ENCODE measurements around the gene MAPK8IP1. TPM values are rescaled to one million over a fixed set of nuclear protein-coding genes. Genes with fewer than 3 reads are reported as not detected.
A peak's percentile ranks its signal among the peaks of the same experiment; 100 is the strongest.

Gene MAPK8IP1
- total RNA-seq, 1 donor from 2014 or later: 3.7 TPM

GRCh38 chr11:45872651-45873356 is 12.6 kb upstream of the MAPK8IP1 start:
- no peaks in the 10 kb centered on the region for H3K79me2 ChIP-seq (ENCODE audit: low read depth)
- no peak overlapping the region for H3K4me2 ChIP-seq
- H3K36me3 Mint-ChIP-seq: peaks cover 17% of the 10 kb centered on the region
- no peak overlapping the region for H3K4me3 Mint-ChIP-seq
- H3K27ac ChIP-seq: no peak overlapping the region
- H2AFZ ChIP-seq (replicated peaks): no peak overlapping the region
- peaks cover 4% of the 10 kb centered on the region for H3F3A ChIP-seq (ENCODE audit: low read depth)
- H3K4me3 ChIP-seq: no peak overlapping the region
- peaks cover 4% of the 10 kb centered on the region for H3K27me3 Mint-ChIP-seq (ENCODE audit: insufficient read depth, low read depth)
- H3K4me1 ChIP-seq: peaks cover 20% of the 10 kb centered on the region
- no peaks in the 10 kb centered on the region for H3K9me3 Mint-ChIP-seq
- H3K27me3 ChIP-seq: no peaks in the 10 kb centered on the region
- H3K9ac ChIP-seq: no peak overlapping the region
- H4K20me1 ChIP-seq (ENCODE audit: low read depth): no peaks in the 10 kb centered on the region
- no peaks in the 10 kb centered on the region for H3K36me3 ChIP-seq
- no peak overlapping the region for H3K27ac Mint-ChIP-seq
- peak; percentile 82 for TF ChIP-seq CTCF (IDR thresholded peaks at IDR 0.05)
- no peak for TF ChIP-seq EZH2 (IDR thresholded peaks at IDR 0.05)
- no peaks in the 10 kb centered on the region for H3K9me3 ChIP-seq (ENCODE audit: low read depth)
- peak; percentile 89 for DNase-seq (ENCODE audit: low spot score)
- H3K4me1 Mint-ChIP-seq: peaks cover 14% of the 10 kb centered on the region

GRCh38 chr11:45876401-45876800 is 9.1 kb upstream of the MAPK8IP1 start:
- no peaks in the 10 kb centered on the region for H3K9me3 Mint-ChIP-seq
- Histone ChIP-seq H3K79me2 (ENCODE audit: low read depth) (no peaks in the 10 kb centered on the region), H3K4me3 (no peak overlapping the region), H3K4me2 (peak overlapping the region; percentile 38), H3K27ac (no peak overlapping the region), H3K27me3 (no peaks in the 10 kb centered on the region), H3K9ac (no peak overlapping the region), H2AFZ (replicated peaks) (no peak overlapping the region), H3K36me3 (no peaks in the 10 kb centered on the region), H3F3A (ENCODE audit: low read depth) (peaks cover 4% of the 10 kb centered on the region), H3K4me1 (peaks cover 20% of the 10 kb centered on the region), H4K20me1 (ENCODE audit: low read depth) (no peaks in the 10 kb centered on the region), H3K9me3 (ENCODE audit: low read depth) (no peaks in the 10 kb centered on the region)
- H3K4me1 Mint-ChIP-seq: peaks cover 14% of the 10 kb centered on the region
- no peak overlapping the region for H3K4me3 Mint-ChIP-seq
- H3K36me3 Mint-ChIP-seq: peaks cover under 1% of the 10 kb centered on the region
- DNase-seq (ENCODE audit: low spot score): peak; percentile 77
- no peak for TF ChIP-seq EZH2phosphoT487 (IDR thresholded peaks at IDR 0.05)
- TF ChIP-seq CTCF (IDR thresholded peaks at IDR 0.05): no peak
- no peak for TF ChIP-seq EZH2 (IDR thresholded peaks at IDR 0.05)
- no peak overlapping the region for H3K27ac Mint-ChIP-seq
- no peaks in the 10 kb centered on the region for H3K27me3 Mint-ChIP-seq (ENCODE audit: insufficient read depth, low read depth)

GRCh38 chr11:45877221-45877620 is 8.2 kb upstream of the MAPK8IP1 start:
- no peaks in the 10 kb centered on the region for H3K27me3 Mint-ChIP-seq (ENCODE audit: insufficient read depth, low read depth)
- no peaks in the 10 kb centered on the region for H3K79me2 ChIP-seq (ENCODE audit: low read depth)
- H3K9me3 ChIP-seq (ENCODE audit: low read depth): no peaks in the 10 kb centered on the region
- no peak for DNase-seq (ENCODE audit: low spot score)
- peaks cover 20% of the 10 kb centered on the region for H3K4me1 ChIP-seq
- no peaks in the 10 kb centered on the region for H3K27me3 ChIP-seq
- no peak overlapping the region for H3K9ac ChIP-seq
- peak overlapping the region; percentile 38 for H3K4me2 ChIP-seq
- H3K27ac Mint-ChIP-seq: no peak overlapping the region
- peaks cover 14% of the 10 kb centered on the region for H3K4me1 Mint-ChIP-seq
- H3K36me3 ChIP-seq: no peaks in the 10 kb centered on the region
- peaks cover 1% of the 10 kb centered on the region for H3K36me3 Mint-ChIP-seq
- no peaks in the 10 kb centered on the region for H3K9me3 Mint-ChIP-seq
- no peak overlapping the region for H3K27ac ChIP-seq
- no peak overlapping the region for H3K4me3 Mint-ChIP-seq
- TF ChIP-seq EZH2phosphoT487 (IDR thresholded peaks at IDR 0.05) (no peak), EZH2 (IDR thresholded peaks at IDR 0.05) (no peak), CTCF (IDR thresholded peaks at IDR 0.05) (no peak)
- H3F3A ChIP-seq (ENCODE audit: low read depth): peaks cover 4% of the 10 kb centered on the region
- no peak overlapping the region for H3K4me3 ChIP-seq
- no peaks in the 10 kb centered on the region for H4K20me1 ChIP-seq (ENCODE audit: low read depth)
- no peak overlapping the region for H2AFZ ChIP-seq (replicated peaks)

All from neural progenitor cell (in vitro differentiated cells).